Astrocyte of the spinal cord (primary cell): Measurements from ENCODE around the gene MCF2L2.

Source experiments
- DNase-seq: peaks from one replicate; pipeline ENCODE4 v3.0.0; 2011; ENCODE audit warnings: low read depth, low spot score
- H3K4me3 ChIP-seq: 2 replicates; pipeline ENCODE4 v1.5.1; 2011; ENCODE audit warnings: low read depth, mild to moderate bottlenecking, low read length, moderate library complexity
- CTCF ChIP-seq: IDR thresholded peaks from 2 replicates; pipeline ENCODE4 v1.5.1; 2012; ENCODE audit warnings: low read depth, mild to moderate bottlenecking, low read length, inconsistent platforms
- in situ Hi-C: cut with HindIII; loops from 2 replicates; pipeline ENCODE4 v1.10.0; 2017; ENCODE audit warnings: low sequenced_read_pairs

The MCF2L2 gene

GRCh38 chr3:183296944-183297343, 131.5 kb downstream of the MCF2L2 start:
- H3K4me3 ChIP-seq, result no peak overlapping the region
- DNase-seq, result no peak
- TF ChIP-seq CTCF, result no peak
- in situ Hi-C loops, result no loop called here

GRCh38 chr3:183295211-183295610, 133.2 kb downstream of the MCF2L2 start:
- peak; percentile 90 for DNase-seq
- no peak for TF ChIP-seq CTCF
- no peak overlapping the region for H3K4me3 ChIP-seq
- in situ Hi-C loops, result no loop called here

- no peak for DNase-seq
- H3K4me3 ChIP-seq, result no peak overlapping the region
- in situ Hi-C loops, result no loop called here
- no peak for TF ChIP-seq CTCF
Measured at GRCh38 chr3:183293966-183294365, 134.5 kb downstream of the MCF2L2 start.

GRCh38 chr3:183291497-183292031, 136.9 kb downstream of the MCF2L2 start:
- in situ Hi-C loops, result no loop called here
- TF ChIP-seq CTCF, result no peak
- DNase-seq, result peak; percentile 87
- no peak overlapping the region for H3K4me3 ChIP-seq

- no peak for TF ChIP-seq CTCF
Measured at GRCh38 chr3:183290216-183290615, 138.2 kb downstream of the MCF2L2 start.

GRCh38 chr3:183288117-183288516, 140.3 kb downstream of the MCF2L2 start:
- in situ Hi-C loops, result no loop called here

More at GRCh38 chr3:183290216-183290615, 138.2 kb downstream of the MCF2L2 start:
- in situ Hi-C loops, result no loop called here
- DNase-seq, result no peak
- H3K4me3 ChIP-seq, result no peak overlapping the region

More at GRCh38 chr3:183288117-183288516, 140.3 kb downstream of the MCF2L2 start:
- TF ChIP-seq CTCF, result no peak
- DNase-seq, result no peak
- peak overlapping the region; percentile 34 for H3K4me3 ChIP-seq
